Activated T-cell treated with anti-CD3 and anti-CD28 coated beads for 4 hours (primary cell): ENCODE data around the gene PRDM11.

Experiments used
- DNase-seq: peaks from one replicate; pipeline ENCODE4 v3.0.0-alpha.2; 2020

PRDM11 gene

GRCh38 chr11:45142241-45143055, 4.0 kb upstream of the PRDM11 start:
- no peak for DNase-seq

- DNase-seq: no peak
Measured at GRCh38 chr11:45143494-45143893, 2.9 kb upstream of the PRDM11 start.

GRCh38 chr11:45144126-45145082, 2.0 kb upstream of the PRDM11 start:
- no peak for DNase-seq

DNA sequence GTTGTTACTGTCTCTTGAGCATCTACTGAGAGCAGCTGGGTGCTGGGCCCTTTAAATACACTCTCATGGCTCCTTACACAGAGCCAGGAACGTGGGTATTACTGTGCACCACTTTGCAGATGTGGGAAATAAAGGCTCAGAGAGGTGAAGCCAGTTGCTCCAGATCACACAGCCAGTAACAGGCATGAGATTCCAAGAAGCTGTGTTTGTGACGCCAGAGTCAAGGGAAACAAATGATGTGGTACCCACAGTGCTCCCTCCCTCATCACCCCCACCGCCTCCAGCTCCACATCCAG, 1.4 kb upstream of the PRDM11 start:
- no peak for DNase-seq

DNA sequence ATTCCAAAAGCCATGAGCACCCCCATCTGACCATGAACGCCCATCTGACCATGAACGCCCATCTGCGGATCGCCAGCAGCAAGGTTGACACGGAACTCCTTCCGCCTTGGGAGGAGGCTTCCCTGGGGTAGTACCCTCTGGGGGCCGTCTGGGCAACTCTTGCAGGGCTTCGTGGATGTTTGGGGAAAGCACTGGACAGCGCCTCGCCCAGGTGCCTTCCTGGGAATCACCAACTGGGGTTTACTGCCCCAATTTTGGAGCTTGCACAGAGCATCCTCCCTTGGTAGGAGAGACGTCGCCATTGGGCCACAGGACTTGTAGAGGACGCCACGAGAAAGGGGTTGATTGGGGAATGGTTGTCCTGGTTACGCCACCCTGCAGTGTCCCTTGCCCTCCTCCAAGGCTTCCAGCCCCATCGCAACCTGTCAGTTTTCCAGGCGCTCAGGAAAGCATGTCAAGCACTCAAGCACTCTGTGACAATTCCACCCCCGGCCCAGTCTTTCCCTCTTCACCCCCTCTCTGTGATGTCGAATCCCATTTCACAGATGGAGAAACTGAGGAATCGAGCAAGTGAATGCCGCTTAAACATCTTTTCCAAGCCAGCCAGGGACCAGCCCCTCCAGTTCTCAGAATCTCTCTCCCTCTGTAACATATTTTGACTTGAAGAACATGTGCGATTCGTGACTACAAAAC, 914 bp upstream of the PRDM11 start:
- no peak for DNase-seq

DNA sequence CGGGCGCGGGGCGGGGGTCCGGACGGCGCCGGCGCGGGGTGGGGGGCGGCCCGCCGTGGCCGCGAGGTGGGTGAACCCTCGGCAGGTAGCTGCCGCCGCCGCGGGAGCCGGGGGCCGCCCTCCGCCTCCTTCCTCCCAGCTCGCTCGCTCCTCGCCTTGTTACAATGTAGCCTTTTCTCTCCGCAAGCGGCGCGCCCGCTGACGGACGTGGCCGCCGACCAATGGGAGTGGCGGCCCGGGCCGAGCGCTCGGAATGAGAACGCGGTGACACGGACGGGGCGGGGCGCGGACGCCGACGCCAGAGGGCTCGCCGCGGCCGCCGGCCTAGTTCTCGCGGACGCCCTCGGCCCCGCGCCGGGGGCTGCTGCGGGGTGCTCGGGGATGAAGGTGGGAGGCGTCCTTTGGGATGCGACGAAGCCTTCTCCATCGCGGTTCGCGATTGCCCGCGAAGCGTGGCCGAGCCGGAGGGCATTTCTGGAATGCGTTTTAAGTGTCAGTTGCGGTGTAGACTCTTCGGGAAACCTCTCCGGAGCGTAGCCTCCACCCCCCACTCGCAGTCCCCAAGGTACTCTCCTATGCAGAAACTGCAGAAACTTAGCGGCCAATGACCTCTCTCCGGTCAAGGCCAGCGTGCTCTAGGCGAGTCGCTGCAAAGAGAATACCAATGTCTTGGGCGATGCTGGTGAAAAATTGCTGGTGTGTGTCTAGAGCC, 734 bp downstream of the PRDM11 start:
- peak; percentile 82 for DNase-seq

DNA sequence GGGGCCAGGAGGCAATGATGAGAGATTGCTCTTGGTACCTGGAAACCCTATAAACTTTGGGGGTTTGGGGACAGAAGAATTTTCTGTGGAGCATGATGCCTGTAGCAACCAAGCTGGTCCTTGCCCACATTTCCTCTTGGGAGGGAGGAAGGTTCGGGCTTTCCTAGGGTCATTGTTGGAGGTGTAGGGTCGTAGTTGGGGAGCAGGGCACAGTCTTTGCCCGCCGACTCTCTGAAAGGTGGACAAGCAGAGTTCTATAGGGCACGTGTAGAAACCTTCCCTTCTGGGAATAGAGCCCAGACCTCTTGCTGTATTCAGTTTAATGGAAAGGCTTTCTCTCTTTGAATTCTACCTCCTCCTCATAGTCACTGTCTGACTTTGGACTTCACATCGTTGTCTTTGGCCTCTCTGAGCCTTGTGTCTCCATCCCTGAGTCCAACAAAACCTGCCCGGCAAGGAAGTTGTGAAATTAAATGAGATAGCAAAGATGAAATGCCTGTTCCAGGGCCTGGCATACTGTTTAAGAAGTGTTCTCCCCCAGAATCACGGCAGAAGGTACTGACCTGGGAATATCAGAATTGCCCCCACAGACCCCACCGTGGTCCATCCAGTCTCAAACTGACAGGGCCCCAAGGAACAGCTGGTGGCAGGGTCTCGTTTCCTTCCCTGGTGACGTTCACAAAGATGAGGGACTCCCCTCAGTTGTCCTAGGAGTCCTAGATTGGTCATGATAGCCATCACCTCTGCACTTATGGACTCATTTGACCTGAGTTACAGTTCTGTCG, 1.6 kb downstream of the PRDM11 start:
- no peak for DNase-seq

- DNase-seq: no peak
Measured at GRCh38 chr11:45149483-45150056, 3.1 kb downstream of the PRDM11 start.

DNA sequence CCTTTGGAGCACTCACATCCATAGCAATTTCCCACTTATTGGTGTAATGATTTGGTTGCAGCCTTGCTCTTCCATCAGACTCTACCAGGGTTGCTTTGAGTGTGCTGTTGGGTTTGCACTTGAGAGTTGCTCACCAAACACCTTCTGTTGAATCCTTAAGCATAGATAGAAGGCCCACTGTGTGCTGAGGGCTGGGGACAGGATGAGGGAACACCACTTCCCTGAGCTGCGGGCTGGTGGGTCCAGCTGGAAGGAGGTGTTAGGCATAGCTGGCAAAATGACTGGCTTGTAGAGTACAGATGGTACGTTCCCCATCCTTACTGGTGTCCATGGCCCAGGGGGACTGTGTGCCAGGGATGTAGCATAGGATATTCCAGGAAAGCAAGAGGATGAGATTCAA, 3.9 kb downstream of the PRDM11 start:
- DNase-seq: no peak

- DNase-seq: no peak
Measured at GRCh38 chr11:45150943-45151342, 4.5 kb downstream of the PRDM11 start.

GRCh38 chr11:45151362-45151982, 5.0 kb downstream of the PRDM11 start:
- no peak for DNase-seq

- no peak for DNase-seq
Measured at GRCh38 chr11:45152740-45153595, 6.5 kb downstream of the PRDM11 start.

DNA sequence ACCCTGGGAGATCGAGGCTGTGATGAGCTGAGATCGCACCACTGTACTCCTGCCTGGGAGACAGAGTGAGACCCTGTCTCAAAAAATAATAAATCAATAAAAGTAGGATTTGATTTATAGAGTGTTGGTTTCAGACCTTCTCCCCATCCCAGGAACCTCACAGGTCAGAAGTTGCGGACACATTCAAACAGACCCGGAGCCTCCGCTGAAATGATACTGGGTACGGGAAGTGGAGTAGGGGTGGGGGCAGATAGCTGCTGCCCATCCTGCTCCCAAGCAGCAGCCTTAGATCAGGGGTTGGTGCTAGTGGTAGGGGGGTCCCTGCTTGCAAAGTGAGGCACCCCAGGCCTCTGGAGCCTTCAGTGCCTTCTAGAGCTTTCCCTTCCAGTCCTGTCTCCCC, 7.8 kb downstream of the PRDM11 start:
- DNase-seq: no peak

DNA sequence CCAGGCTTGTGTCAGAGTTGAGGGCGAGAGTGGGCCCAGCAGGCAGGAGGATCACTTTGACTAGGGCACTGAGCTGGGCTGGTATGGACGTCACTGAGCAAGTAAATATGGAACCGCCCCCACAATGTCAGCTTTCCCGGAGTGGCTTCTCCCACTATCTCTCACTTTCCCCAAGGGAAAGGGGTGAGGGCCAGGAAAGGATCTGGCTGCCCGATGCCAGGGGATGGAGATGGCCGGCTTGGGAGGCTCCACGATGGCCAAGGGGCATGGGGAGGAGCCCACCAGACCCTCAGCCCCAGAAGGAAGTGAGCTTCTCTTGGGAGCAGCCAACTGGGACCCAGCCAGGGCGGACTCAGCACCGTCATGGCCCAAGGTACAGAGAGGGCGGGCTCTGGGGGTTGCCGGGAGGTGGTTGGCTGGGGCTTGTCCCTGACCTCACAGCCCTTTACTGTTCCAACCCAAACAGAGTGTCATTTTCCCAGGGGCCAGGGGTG, 8.7 kb downstream of the PRDM11 start:
- DNase-seq: no peak

DNA sequence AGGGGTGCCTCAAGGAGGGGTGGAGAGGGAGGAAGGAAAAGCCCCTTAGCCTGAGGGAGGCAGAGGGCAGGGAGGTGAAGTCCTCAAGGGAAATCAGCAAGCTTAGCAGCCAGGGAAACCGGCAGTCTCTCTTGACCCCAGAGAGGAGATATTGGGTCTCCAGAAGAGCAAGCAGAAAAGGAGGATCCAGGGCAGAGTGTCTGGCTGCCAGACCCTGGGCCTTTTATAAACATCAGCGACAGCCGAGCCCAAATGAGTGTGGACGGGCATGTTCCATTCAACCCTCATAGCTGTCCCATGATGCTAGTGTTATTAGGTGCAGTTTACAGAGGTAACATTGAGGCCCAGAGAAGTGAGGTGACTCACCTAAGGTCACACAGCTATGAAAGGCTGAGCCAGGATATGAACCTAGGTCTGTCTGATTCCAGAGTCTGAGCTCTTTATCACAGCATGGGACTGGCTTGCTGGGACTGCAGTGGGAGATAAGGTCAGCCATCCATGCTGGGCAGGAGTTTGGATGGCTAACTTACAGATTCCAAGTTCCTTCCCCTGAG, 9.3 kb downstream of the PRDM11 start:
- no peak for DNase-seq

DNA sequence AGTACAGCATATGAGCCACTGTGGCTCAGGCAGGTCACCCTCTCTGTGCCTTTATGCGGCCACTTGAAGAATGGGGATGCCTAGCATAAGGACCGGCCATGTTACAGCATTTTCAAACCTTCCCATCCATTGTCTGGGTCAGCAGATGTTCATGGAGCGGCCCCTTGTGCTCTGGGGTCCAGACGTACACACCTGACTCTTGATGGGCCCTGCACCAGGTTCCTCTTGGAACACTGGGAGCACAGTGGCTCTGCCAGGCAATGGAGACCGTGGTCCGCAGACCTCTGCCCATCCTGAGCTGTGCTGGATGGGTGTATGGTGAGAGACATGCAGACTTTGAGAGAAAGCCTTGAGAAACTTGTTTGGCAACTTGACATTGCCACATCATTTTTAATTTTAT, 9.8 kb downstream of the PRDM11 start:
- DNase-seq: no peak

GRCh38 chr11:45156741-45157140, 10.3 kb downstream of the PRDM11 start:
- no peak for DNase-seq

DNA sequence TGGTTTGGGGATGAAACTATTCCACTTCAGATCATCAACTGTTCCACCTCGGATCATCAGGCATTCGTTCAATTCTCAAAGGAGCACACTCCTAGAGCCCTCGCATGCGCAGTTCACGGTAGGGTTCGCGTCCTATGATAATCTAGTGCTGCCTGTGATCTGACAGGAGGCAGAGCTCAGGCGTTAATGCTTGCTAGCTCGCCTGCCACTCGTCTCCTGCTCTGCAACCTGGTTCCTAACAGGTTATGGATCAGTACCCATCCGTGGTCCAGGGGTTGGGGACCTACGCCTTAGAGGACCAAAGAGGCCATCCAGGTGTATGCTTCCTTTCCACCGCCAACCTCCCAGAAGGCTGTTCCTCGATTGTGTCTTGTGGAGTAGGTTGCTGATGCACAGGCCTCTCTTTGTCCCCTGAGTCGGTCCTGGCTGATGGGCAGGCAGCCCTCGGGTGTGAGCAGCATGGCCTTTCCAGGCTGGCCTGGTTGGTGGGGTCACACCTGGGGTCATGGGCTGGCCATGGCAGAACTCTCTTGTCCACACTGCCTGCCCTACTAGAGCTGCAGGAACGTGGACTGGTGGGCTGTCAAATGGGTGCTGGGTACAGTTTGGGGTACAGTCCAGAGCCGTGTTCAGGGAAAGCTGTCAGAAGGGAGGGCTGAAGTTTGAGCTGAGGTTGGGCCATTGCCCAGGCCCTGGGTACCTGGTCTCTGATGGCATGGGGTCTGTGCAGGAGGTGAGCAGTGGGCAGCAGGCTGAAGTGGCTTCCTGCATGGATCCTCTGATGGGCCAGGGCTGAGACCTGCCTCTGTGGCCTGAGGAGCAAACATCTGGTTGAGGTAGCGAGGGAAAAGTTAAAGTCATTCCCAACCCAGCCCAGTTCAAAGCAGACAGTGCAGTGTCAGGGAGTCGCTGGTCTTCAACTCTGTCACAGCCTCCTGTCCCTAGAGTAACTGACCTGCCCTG, 11.1 kb downstream of the PRDM11 start:
- no peak for DNase-seq
